B cell (primary cell): ENCODE results near the gene GPBP1L1. TPM values are rescaled to one million over a fixed set of nuclear protein-coding genes. Genes with fewer than 3 reads are reported as not detected.
"Not testable (repeated sequence)": the region's sequence is repeated elsewhere in the genome, so short reads cannot be mapped to it uniquely, and the experiment has no call there.

Experiments
- ATAC-seq: fragments of 200-7000 bp; cut with Tn5 transposase; one replicate; pipeline ENCODE4 v1.10.0; 2021; ENCODE audit warnings: low read depth, mild to moderate bottlenecking, moderate number of reproducible peaks, moderate library complexity
- CTCF ChIA-PET: fragments of 350-600 bp; sonication (Branson Sonifier 250); formaldehyde crosslinking; loops from one replicate; lab custom pipeline; 2021; ENCODE audit warnings: antibody characterized with exemption, inconsistent platforms; lab: Charles Lee
- POLR2A ChIA-PET: fragments of 350-600 bp; sonication (Branson Sonifier 250); formaldehyde crosslinking; loops from one replicate; lab custom pipeline; 2021; ENCODE audit warnings: antibody characterized with exemption; lab: Charles Lee
- DNase-seq: peaks from one replicate; pipeline ENCODE4 v3.0.0; 2013
- H2AFZ ChIP-seq: 2 replicates; pipeline ENCODE4 v1.6.1; 2012; ENCODE audit warnings: mild to moderate bottlenecking, low read depth, low read length; ENCODE audit not compliant: insufficient read depth, poor library complexity, severe bottlenecking
- H3K27ac ChIP-seq, 2 donors: 1 replicate in 1 of 2; 2 replicates in 1 of 2; pipeline ENCODE4 v1.5.1; 2012 to 2013; ENCODE audit warnings: low read length in 2 of 2, mild to moderate bottlenecking in 2 of 2, moderate library complexity in 1 of 2
- H3K27me3 ChIP-seq, 4 experiments: fragments of 200-600 bp in 1 of 4; sonication (generic) in 1 of 4; replicated peaks in 1 of 4; 1 replicate in 2 of 4; 2 replicates in 2 of 4; pipeline versions ENCODE4 v1.6.1 to v1.7.0; 2013 to 2016; ENCODE audit warnings: low read length in 3 of 4, mild to moderate bottlenecking in 2 of 4, mixed read lengths in 1 of 4, moderate library complexity in 1 of 4; ENCODE audit not compliant: insufficient read depth in 4 of 4, control insufficient read depth in 3 of 4; ENCODE audit errors: control extremely low read depth in 1 of 4
- H3K36me3 ChIP-seq, 2 experiments: replicated peaks in 1 of 2; 1 replicate in 1 of 2; 2 replicates in 1 of 2; pipeline versions ENCODE4 v1.6.1 to v1.7.1; 2013; ENCODE audit warnings: low read length in 1 of 2; ENCODE audit not compliant: insufficient read depth in 2 of 2, control insufficient read depth in 1 of 2; ENCODE audit errors: control extremely low read depth in 1 of 2, extremely low read depth in 1 of 2
- H3K4me1 ChIP-seq, 2 donors: fragments of 200-600 bp in 1 of 2; sonication (generic) in 1 of 2; 1 replicate in 1 of 2; 2 replicates in 1 of 2; pipeline versions ENCODE4 v1.5.1 to v1.6.1; 2013 to 2017; ENCODE audit warnings: low read length in 2 of 2; ENCODE audit not compliant: control insufficient read depth in 2 of 2, insufficient read depth in 2 of 2
- H3K4me2 ChIP-seq: replicated peaks from 2 replicates; pipeline ENCODE3; 2012; ENCODE audit warnings: mild to moderate bottlenecking, low read depth, low read length; ENCODE audit not compliant: poor library complexity, severe bottlenecking
- H3K4me3 ChIP-seq, 5 experiments: fragments of 200-600 bp in 1 of 5; sonication (generic) in 1 of 5; 1 replicate in 3 of 5; 2 replicates in 2 of 5; pipeline versions ENCODE4 v1.5.1 to v1.7.0; 2011 to 2016; ENCODE audit warnings: low read length in 4 of 5, mild to moderate bottlenecking in 4 of 5, low read depth in 2 of 5, control low read depth in 1 of 5, moderate library complexity in 1 of 5; ENCODE audit not compliant: insufficient read depth in 1 of 5; ENCODE audit errors: control extremely low read depth in 1 of 5, extremely low read depth in 1 of 5
- H3K79me2 ChIP-seq: fragments of 200-600 bp; sonication (generic); one replicate; pipeline ENCODE4 v1.6.0; 2016; ENCODE audit warnings: low read length; ENCODE audit not compliant: control insufficient read depth, insufficient read depth
- H3K9ac ChIP-seq: fragments of 200-600 bp; sonication (generic); 2 replicates; pipeline ENCODE4 v1.6.1; 2017; ENCODE audit warnings: mild to moderate bottlenecking, low read length, moderate library complexity
- H3K9me3 ChIP-seq, 3 donors: one replicate each; pipeline versions ENCODE4 v1.6.1 to v1.7.1; 2013; ENCODE audit warnings: low read length in 2 of 3; ENCODE audit not compliant: control insufficient read depth in 2 of 3, insufficient read depth in 1 of 3; ENCODE audit errors: control extremely low read depth in 1 of 3
- H4K20me1 ChIP-seq: 2 replicates; pipeline ENCODE4 v1.6.0; 2012; ENCODE audit warnings: mild to moderate bottlenecking, low read length; ENCODE audit not compliant: insufficient read depth, control insufficient read depth, poor library complexity, severe bottlenecking
- H3K27ac Mint-ChIP-seq: one replicate; pipeline ENCODE4 v1.8.0; 2021; ENCODE audit warnings: mixed read lengths
- H3K27me3 Mint-ChIP-seq: one replicate; pipeline ENCODE4 v1.8.0; 2021; ENCODE audit warnings: mixed read lengths
- H3K4me1 Mint-ChIP-seq: one replicate; pipeline ENCODE4 v1.8.0; 2021; ENCODE audit warnings: mixed read lengths
- H3K4me3 Mint-ChIP-seq: one replicate; pipeline ENCODE4 v1.8.0; 2021; ENCODE audit warnings: mixed read lengths
- H3K9me3 Mint-ChIP-seq: one replicate; pipeline ENCODE4 v1.8.0; 2022; ENCODE audit warnings: mixed read lengths; ENCODE audit not compliant: insufficient read depth
- EZH2 ChIP-seq: IDR thresholded peaks from 2 replicates; pipeline ENCODE4 v1.6.1; 2012; ENCODE audit warnings: borderline replicate concordance, low read depth, mild to moderate bottlenecking, moderate library complexity, low read length; ENCODE audit not compliant: insufficient read depth, poor library complexity, severe bottlenecking
- WGBS: methylation state at CpG from one replicate; pipeline ENCODE4 v1.1.5; 2013; ENCODE audit warnings: missing lambda C conversion rate; ENCODE audit not compliant: insufficient coverage; 5-methylcytosine and 5-hydroxymethylcytosine counted together
- intact Hi-C: fragments of 100-400 bp; cut with micrococcal nuclease; formaldehyde crosslinking; loops from one replicate; pipeline ENCODE4 v1.10.0; 2022
- polyA plus RNA-seq: library from polyadenylated mRNA; depleted of rRNA; stranded (reverse); fragments of >200 nt; gene quantifications from 2 replicates; pipeline ENCODE4 v1.2.3, GENCODE V29; 2012
- total RNA-seq, 2 donors: library from RNA; stranded (reverse); fragments of 120-200 nt in 1 of 2; gene quantifications; 1 replicate in 1 of 2; 2 replicates in 1 of 2; pipeline versions ENCODE4 v1.2.3 to v1.2.4, GENCODE V29; 2013 to 2022
- TF ChIP-seq, protein P1 (sequence below): fragments of 200-600 bp; IDR thresholded peaks from one replicate; pipeline ENCODE4 v1.8.0; 2022; ENCODE audit warnings: antibody characterized with exemption, mild to moderate bottlenecking

The GPBP1L1 gene
- total and polyA plus RNA-seq, 2 donors (not counting 1 experiment from before 2014, with no cell fraction given) = 75.5 to 137 TPM

- peaks cover 36% of the 10 kb centered on the region for H3K4me1 Mint-ChIP-seq
- no peak overlapping the region for H2AFZ ChIP-seq
- H3K4me1 ChIP-seq = peaks cover 23 to 24% of the 10 kb centered on the region in 2 donors
- ChIA-PET POLR2A (interaction anchor here (0.6 kb wide), 1 partner anchor 815 kb away, joined by 3 read pairs; no protein-coding TSS in a partner anchor), CTCF (no interaction called here)
- H3K4me3 ChIP-seq = no peak overlapping the region
- intact Hi-C loops = no loop called here
- H3K9ac ChIP-seq = no peak overlapping the region
- DNase-seq (no peak), ATAC-seq (no peak)
- no CpG with 5 or more reads among the region's 2 CpGs for WGBS
- peaks cover 62% of the 10 kb centered on the region for H3K79me2 ChIP-seq
- H3K9me3 Mint-ChIP-seq = no peaks in the 10 kb centered on the region
- H3K27ac Mint-ChIP-seq = no peak overlapping the region
- no peak overlapping the region for H3K4me2 ChIP-seq
- H3K9me3 ChIP-seq = no peaks in the 10 kb centered on the region
- TF ChIP-seq, protein P1, sequence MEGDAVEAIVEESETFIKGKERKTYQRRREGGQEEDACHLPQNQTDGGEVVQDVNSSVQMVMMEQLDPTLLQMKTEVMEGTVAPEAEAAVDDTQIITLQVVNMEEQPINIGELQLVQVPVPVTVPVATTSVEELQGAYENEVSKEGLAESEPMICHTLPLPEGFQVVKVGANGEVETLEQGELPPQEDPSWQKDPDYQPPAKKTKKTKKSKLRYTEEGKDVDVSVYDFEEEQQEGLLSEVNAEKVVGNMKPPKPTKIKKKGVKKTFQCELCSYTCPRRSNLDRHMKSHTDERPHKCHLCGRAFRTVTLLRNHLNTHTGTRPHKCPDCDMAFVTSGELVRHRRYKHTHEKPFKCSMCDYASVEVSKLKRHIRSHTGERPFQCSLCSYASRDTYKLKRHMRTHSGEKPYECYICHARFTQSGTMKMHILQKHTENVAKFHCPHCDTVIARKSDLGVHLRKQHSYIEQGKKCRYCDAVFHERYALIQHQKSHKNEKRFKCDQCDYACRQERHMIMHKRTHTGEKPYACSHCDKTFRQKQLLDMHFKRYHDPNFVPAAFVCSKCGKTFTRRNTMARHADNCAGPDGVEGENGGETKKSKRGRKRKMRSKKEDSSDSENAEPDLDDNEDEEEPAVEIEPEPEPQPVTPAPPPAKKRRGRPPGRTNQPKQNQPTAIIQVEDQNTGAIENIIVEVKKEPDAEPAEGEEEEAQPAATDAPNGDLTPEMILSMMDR = no peak
- no peak for TF ChIP-seq EZH2
- peaks cover 2 to 46% of the 10 kb centered on the region in 2 experiments for H3K36me3 ChIP-seq
- H3K27ac ChIP-seq = no peak overlapping the region
- no peaks in the 10 kb centered on the region for H3K27me3 ChIP-seq
- no peak overlapping the region for H3K4me3 Mint-ChIP-seq
- H4K20me1 ChIP-seq = peaks cover 24% of the 10 kb centered on the region
- H3K27me3 Mint-ChIP-seq = no peaks in the 10 kb centered on the region
These were observed 82.1 kb downstream of the GPBP1L1 start for GRCh38 chr1:45604239-45604638.

- H3K9ac ChIP-seq, H3K9me3 Mint-ChIP-seq, DNase-seq, H3K4me3 ChIP-seq, CTCF ChIA-PET, H3K27ac Mint-ChIP-seq, intact Hi-C loops, H3K4me3 Mint-ChIP-seq, H3K4me1 Mint-ChIP-seq, ATAC-seq, H2AFZ ChIP-seq, H3K27me3 ChIP-seq, H3K27ac ChIP-seq, H3K4me2 ChIP-seq, H3K4me1 ChIP-seq, H3K9me3 ChIP-seq, H3K27me3 Mint-ChIP-seq: not testable (repeated sequence)
- POLR2A ChIA-PET = interaction anchor here (0.7 kb wide), 1 partner anchor 104 kb away, joined by 4 read pairs; no protein-coding TSS in a partner anchor
- H3K79me2 ChIP-seq = peaks cover 89% of the 10 kb centered on the region
- WGBS = 100% methylated on average over 7 of the region's 8 CpGs
- peaks cover 47% of the 10 kb centered on the region for H4K20me1 ChIP-seq
- peaks cover 2 to 57% of the 10 kb centered on the region in 2 experiments for H3K36me3 ChIP-seq
These were observed 89.6 kb downstream of the GPBP1L1 start for GRCh38 chr1:45596765-45597164.
